SK-N-SH treated with all-trans-retinoic acid at 6 μM for 48 hours (cell line): Measurements from ENCODE around the gene ADAMTS9.

Experiments used
- CSDC2 ChIP-seq: fragments of 250-450 bp; sonication (Bioruptor Pico); IDR thresholded peaks from 2 replicates; pipeline ENCODE4 v1.5.0; 2020; ENCODE audit warnings: mild to moderate bottlenecking, moderate library complexity
- ESRRG ChIP-seq: fragments of 250-450 bp; sonication (Bioruptor Pico); IDR thresholded peaks from 2 replicates; pipeline ENCODE4 v1.6.1; 2021; ENCODE audit warnings: mild to moderate bottlenecking
- SNAI2 ChIP-seq: fragments of 250-450 bp; sonication (Bioruptor Pico); IDR thresholded peaks from 2 replicates; pipeline ENCODE4 v1.5.0; 2020; ENCODE audit warnings: mild to moderate bottlenecking, moderate library complexity
- TCF4 ChIP-seq: fragments of 250-450 bp; sonication (Bioruptor Pico); IDR thresholded peaks from 2 replicates; pipeline ENCODE4 v1.8.0; 2021; ENCODE audit warnings: mild to moderate bottlenecking, moderate library complexity, borderline replicate concordance
- ZFP30 ChIP-seq: fragments of 450-650 bp; formaldehyde crosslinking; IDR thresholded peaks from 2 replicates; pipeline ENCODE4 v1.5.0; 2022; ENCODE audit warnings: mild to moderate bottlenecking, moderate library complexity
- TF ChIP-seq, protein P1 (sequence below): fragments of 250-450 bp; sonication (Bioruptor Pico); IDR thresholded peaks from 2 replicates; pipeline ENCODE4 v1.8.0; 2021; ENCODE audit warnings: low read depth, mild to moderate bottlenecking, moderate library complexity, borderline replicate concordance
- TF ChIP-seq, protein P2 (sequence below): fragments of 250-450 bp; sonication (Bioruptor Pico); IDR thresholded peaks from 2 replicates; pipeline ENCODE4 v1.5.1; 2020; ENCODE audit warnings: low read depth, mild to moderate bottlenecking, moderate library complexity
- TF ChIP-seq, protein P3 (sequence below): fragments of 250-450 bp; sonication (Bioruptor Pico); IDR thresholded peaks from 2 replicates; pipeline ENCODE4 v1.5.0; 2020; ENCODE audit warnings: mild to moderate bottlenecking, moderate library complexity

DNA sequence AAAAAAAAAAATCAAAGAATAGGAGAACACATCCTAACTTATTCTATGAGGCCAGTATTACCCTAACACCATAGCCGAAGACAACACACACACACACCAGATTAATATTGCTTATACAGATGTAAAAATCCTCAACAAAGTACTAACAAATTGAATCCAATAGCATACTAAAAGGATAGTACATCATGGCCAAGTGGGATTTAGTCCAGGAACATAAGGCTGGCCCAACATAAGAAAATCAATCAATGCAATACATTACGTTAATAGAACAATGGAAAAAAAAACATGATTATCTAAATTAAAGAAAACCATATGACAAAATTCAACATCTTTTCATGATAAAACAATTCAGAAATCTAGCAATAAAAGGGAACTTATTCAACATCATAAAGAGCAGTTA, 79.1 kb downstream of the ADAMTS9 start:
- TF ChIP-seq CSDC2 (CRISPR knock-in tag) (no peak), TCF4 (CRISPR knock-in tag) (no peak), SNAI2 (CRISPR knock-in tag) (no peak), ZFP30 (no peak), ESRRG (CRISPR knock-in tag) (no peak)
- TF ChIP-seq, protein P1, sequence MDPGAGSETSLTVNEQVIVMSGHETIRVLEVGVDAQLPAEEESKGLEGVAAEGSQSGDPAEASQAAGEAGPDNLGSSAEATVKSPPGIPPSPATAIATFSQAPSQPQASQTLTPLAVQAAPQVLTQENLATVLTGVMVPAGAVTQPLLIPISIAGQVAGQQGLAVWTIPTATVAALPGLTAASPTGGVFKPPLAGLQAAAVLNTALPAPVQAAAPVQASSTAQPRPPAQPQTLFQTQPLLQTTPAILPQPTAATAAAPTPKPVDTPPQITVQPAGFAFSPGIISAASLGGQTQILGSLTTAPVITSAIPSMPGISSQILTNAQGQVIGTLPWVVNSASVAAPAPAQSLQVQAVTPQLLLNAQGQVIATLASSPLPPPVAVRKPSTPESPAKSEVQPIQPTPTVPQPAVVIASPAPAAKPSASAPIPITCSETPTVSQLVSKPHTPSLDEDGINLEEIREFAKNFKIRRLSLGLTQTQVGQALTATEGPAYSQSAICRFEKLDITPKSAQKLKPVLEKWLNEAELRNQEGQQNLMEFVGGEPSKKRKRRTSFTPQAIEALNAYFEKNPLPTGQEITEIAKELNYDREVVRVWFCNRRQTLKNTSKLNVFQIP (CRISPR knock-in tag): no peak
- TF ChIP-seq, protein P2, sequence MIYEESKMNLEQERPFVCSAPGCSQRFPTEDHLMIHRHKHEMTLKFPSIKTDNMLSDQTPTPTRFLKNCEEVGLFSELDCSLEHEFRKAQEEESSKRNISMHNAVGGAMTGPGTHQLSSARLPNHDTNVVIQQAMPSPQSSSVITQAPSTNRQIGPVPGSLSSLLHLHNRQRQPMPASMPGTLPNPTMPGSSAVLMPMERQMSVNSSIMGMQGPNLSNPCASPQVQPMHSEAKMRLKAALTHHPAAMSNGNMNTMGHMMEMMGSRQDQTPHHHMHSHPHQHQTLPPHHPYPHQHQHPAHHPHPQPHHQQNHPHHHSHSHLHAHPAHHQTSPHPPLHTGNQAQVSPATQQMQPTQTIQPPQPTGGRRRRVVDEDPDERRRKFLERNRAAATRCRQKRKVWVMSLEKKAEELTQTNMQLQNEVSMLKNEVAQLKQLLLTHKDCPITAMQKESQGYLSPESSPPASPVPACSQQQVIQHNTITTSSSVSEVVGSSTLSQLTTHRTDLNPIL (CRISPR knock-in tag): no peak
- TF ChIP-seq, protein P3, sequence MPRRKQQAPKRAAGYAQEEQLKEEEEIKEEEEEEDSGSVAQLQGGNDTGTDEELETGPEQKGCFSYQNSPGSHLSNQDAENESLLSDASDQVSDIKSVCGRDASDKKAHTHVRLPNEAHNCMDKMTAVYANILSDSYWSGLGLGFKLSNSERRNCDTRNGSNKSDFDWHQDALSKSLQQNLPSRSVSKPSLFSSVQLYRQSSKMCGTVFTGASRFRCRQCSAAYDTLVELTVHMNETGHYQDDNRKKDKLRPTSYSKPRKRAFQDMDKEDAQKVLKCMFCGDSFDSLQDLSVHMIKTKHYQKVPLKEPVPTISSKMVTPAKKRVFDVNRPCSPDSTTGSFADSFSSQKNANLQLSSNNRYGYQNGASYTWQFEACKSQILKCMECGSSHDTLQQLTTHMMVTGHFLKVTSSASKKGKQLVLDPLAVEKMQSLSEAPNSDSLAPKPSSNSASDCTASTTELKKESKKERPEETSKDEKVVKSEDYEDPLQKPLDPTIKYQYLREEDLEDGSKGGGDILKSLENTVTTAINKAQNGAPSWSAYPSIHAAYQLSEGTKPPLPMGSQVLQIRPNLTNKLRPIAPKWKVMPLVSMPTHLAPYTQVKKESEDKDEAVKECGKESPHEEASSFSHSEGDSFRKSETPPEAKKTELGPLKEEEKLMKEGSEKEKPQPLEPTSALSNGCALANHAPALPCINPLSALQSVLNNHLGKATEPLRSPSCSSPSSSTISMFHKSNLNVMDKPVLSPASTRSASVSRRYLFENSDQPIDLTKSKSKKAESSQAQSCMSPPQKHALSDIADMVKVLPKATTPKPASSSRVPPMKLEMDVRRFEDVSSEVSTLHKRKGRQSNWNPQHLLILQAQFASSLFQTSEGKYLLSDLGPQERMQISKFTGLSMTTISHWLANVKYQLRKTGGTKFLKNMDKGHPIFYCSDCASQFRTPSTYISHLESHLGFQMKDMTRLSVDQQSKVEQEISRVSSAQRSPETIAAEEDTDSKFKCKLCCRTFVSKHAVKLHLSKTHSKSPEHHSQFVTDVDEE (CRISPR knock-in tag): no peak
